Cardiac ventricle fibroblast (primary cell): ENCODE data around the gene BAD. TPM values are rescaled to one million over a fixed set of nuclear protein-coding genes. Genes with fewer than 3 reads are reported as not detected.

ENCODE experiments used
- total RNA-seq: library from RNA; depleted of rRNA; stranded (reverse); fragments of >200 nt; gene quantifications from 2 replicates; pipeline ENCODE4 v1.2.3, GENCODE V29; 2015

The BAD gene
- 91.3 and 117 TPM in 2 replicates for total RNA-seq

DNA sequence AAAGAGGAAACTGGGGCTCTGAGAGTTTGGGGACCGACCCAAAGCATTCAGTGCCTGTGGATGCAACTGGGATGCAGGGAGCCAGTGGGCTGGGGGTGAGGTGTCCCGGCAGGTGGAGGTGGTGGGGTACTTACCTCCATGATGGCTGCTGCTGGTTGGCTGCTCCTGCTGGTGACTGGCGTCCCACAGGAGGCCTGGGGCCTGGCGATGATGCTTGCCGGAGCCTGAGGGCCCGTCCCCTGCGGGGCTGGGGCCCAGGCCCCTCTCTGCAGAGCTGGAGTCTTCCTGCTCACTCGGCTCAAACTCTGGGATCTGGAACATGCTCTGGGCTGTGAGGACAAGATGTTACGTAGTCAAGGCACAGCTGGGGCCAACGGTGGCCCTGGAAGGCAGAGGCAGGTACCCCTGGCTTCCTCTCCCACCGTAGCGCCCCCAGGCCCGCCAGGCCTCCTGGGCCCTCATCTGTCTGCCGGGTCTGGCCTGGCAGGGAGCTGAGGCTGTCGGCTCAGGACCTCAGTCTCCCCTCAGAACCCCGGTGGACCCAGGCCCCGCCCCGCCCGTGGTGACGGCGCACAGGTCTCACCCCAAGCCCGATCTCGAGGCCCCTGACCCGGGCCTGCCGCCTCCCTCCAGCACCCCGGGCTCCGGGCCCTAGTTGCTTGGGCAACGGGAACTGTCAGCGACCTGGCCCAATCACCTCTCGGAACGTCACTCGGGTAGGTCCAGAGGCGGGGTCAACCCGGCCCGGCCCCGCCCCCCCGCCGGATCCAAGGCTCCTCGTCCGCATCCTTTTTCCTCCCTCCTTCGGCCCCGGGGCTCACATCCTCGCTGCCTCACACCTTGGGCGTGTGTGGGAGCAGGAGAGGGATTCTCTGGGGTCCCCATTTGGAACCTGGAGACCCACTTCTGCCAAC is at the start of gene BAD:
Gene BAD (minus strand): TSS at position 618 of the 914 bp plus-strand sequence. CDS start 297 bp downstream, at position 321.

DNA sequence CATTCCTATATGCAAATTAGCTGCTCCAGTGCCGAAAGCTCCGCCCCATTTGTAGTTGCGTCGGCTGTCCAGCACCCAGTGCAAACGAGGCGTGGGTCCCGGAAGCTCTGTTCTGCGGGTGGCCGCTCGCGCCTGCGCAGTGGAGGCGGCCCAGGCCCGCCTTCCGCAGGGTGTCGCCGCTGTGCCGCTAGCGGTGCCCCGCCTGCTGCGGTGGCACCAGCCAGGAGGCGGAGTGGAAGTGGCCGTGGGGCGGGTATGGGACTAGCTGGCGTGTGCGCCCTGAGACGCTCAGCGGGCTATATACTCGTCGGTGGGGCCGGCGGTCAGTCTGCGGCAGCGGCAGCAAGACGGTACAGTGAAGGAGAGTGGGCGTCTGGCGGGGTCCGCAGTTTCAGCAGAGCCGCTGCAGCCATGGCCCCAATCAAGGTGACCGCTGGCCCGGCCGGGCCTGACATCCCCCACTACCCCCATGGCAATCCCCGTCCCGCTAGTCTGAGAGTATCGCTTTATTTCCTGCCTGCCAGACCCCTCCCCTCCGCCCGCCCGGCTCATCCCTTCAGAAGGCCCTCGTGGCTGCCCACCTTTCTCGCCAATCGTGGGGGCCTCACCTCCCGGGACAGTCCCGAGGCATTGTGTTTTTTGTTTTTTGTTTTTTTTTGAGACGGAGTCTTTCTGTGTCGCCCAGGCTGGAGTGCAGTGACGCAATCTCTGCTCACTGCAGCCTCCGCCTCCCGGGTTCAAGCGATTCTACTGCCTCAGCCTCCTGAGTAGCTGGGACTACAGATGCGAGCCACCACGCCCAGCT is 33.7 kb upstream of the BAD start, which contains the start of gene PRDX5:
Gene PRDX5 (plus strand): TSS at position 161 of the 805 bp plus-strand sequence. CDS start 95 bp downstream, at position 256.

DNA sequence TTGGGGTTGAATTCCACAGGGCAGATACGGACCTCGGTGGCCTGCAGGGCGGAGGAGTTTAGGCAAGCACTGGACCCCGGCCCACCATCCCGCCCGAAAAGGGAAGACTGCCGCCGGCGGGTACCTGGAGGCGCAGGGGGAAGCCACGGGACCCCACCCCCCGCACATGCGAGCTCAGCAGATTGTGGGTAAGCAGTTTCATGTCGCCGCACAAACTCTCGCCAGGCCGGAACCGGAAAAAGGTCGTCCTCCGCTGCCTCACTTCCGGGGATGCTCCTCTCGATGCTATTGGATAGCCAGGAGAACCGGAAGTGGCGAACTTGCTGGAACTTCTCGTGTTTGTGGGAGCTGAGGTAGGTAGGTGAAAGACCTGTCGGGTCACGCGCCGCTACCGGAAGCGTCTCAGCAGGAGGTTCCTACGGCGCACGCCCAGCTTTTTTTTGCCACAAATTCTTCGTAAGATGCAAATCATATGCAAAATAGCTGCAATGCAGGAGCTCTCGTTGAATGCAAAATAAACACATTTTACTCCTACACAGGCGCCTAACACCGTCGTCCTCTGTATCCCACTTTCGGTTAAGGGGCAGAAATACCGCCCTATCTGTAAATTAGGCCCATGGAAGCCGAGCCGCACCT is 33.0 kb upstream of the BAD start, which contains the start of gene TRMT112:
Gene TRMT112 (minus strand): TSS at position 235 of the 636 bp plus-strand sequence. CDS start 33 bp downstream, at position 202.

GRCh38 chr11:64305075-64305690 is 20.7 kb upstream of the BAD start, which contains the start of gene ESRRA:
ESRRA (plus strand) TSS chr11:64305524; CDS start chr11:64307180, 1,656 bp downstream.

DNA sequence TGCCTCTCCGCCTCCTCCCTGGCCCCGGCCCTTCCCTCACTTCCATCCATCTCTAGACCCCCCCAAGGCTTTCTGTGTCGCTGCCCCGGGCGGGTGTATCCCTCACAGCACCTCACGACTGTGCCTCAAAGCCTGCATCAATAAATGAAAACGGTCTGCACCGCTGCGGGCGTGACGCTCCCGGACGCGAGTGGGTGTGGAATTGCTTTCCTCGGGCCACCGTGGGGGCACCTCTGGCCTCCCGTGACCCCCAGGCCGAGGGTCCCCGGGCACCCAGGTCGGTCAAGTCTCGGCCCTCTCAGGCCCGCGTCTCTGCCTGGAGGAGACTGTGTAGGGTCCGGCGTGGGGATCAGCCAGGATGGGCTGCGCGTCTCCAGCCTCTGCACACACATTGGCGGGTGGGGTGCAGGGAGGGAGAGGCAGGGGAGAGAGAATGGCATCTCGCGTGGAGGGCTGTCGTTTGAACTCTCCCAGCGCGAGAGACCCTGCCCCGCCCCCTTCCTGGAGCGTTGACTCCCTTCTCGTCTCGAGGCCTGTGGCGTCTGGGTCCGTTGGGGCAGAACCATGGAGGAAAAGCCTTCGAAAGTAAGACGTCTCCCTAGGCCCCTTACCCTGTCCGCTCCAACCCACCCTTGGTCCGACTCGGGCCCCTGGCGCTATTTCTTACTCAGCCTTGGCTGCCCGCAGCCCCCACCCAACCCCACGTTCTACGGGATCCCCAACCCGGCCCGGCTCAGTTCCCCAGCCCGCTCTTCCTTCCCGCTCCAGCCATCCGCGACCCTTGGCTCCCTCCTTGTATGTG is 15.6 kb upstream of the BAD start, which contains the start of gene CATSPERZ:
Gene CATSPERZ (plus strand): TSS at position 512 of the 802 bp plus-strand sequence. CDS start 53 bp downstream, at position 565.

DNA sequence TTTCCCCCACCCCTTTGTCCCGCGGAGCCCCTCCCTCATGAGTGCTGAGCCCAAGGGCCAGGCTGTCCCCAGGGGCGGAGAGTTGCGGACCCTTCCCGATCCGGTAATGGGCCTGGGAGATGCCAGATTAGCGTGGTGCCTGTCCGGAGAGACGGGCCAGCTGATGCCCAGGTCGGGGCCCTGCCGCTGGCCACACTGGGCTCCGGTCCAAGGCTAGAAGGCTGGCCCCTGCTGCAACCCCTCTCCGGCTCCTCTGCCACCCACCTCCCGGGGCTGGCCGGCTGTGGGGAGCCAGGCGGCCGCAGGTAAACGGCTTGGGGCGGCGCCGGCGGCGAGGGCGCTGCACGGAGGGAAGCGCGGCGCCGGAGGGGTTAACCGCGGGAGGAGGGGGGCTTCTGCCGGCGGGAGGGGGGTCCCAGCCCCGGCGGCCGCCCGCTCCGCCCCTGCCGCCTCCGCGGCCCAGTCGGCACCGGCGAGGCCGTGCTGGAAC is 6.8 kb upstream of the BAD start, which contains the start of gene KCNK4:
Gene KCNK4 (plus strand): TSS at position 41 of the 490 bp plus-strand sequence. CDS start 1,717 bp downstream, outside the sequence.

GRCh38 chr11:64284962-64285884 is 758 bp upstream of the BAD start, which contains the start of gene GPR137:
GPR137 (plus strand) TSS chr11:64285848; CDS start chr11:64286525, 677 bp downstream.

DNA sequence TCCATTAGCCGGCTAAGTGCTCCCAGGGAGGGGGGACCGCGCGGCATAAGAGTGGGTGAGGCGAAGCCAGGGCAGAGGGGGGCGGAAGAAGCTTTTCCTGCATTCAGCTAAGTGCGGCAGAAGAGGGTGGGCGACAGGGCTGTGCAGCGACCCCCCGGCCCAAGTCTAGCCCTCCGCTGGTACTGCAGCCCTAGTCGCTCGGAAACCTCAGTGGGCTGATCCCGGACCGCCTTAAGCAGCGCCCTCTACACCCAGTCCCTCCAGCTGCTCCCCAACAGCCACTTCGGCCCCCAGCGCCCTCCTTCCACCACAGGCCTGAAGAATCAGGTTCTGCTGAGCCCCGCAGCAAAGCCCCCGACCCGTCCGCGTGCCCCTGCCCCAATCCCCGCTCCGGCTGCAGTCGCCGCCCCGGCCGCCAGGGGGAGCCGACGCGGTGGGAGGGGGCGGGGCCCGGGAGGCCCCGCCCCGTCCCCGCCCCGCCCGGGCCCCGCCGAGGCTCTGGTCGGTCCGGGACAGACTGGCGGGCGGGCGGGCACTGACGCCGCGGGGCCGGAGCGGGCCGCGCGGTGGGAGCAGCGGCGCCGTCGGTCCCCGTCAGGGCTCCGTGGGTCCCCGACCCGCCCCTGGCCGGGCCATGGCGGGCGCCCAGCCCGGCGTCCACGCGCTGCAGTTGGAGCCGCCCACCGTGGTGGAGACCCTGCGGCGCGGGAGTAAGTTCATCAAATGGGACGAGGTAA is 33.3 kb downstream of the BAD start, which contains the start of gene PLCB3:
Gene PLCB3 (plus strand): TSS at position 515 of the 737 bp plus-strand sequence. CDS start 120 bp downstream, at position 635.

GRCh38 chr11:64246871-64247728 is 37.4 kb downstream of the BAD start, which contains the start of gene PPP1R14B:
PPP1R14B (minus strand) TSS chr11:64246943; CDS start chr11:64246673, 270 bp downstream.

GRCh38 chr11:64240435-64241240 is 43.8 kb downstream of the BAD start, which contains the start of gene FKBP2:
FKBP2 (plus strand) TSS chr11:64241095; CDS start chr11:64242388, 1,293 bp downstream.

GRCh38 chr11:64233913-64234586 is 50.4 kb downstream of the BAD start, which contains the start of gene VEGFB:
VEGFB (plus strand) TSS chr11:64234584; CDS start chr11:64234834, 250 bp downstream.

DNA sequence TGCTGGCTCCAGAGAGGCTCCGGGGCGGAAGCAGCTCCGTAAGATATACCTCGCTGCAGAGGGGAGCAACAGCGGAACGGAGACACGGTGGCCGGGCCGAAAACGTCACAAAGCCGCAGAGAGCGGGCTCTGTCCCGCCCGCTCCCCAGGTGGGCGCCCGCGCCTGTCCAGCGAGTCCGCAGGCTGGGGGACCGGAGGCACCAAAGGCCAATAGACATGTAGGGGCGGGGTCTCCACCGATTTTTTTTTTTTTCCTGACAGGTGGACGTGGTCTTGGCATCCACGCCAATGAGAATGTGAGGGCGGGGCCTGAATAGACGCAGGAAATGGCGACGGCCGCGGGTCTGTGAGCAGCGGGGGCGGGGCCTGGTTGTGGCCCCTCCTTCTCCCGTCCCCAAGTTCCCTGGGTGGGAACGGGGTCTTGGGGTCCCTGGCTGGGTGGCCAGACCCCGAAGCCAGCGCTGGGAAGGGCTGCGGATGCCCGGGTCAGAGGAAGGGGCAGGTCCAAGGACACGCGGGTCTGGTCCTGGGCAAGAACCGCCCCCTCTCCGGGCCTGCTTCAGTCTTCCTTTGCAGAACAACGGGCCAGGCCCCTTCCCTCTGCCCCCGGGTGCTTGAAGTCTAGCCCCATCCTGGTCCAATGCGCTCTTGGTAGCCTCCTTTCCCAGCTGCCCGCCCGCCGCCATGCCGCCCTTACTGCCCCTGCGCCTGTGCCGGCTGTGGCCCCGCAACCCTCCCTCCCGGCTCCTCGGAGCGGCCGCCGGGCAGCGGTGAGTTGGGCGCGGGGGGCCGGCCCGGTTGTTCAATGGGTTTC is 54.1 kb downstream of the BAD start, which contains the start of gene DNAJC4:
Gene DNAJC4 (plus strand): TSS at position 378 of the 814 bp plus-strand sequence. CDS start 307 bp downstream, at position 685.

DNA sequence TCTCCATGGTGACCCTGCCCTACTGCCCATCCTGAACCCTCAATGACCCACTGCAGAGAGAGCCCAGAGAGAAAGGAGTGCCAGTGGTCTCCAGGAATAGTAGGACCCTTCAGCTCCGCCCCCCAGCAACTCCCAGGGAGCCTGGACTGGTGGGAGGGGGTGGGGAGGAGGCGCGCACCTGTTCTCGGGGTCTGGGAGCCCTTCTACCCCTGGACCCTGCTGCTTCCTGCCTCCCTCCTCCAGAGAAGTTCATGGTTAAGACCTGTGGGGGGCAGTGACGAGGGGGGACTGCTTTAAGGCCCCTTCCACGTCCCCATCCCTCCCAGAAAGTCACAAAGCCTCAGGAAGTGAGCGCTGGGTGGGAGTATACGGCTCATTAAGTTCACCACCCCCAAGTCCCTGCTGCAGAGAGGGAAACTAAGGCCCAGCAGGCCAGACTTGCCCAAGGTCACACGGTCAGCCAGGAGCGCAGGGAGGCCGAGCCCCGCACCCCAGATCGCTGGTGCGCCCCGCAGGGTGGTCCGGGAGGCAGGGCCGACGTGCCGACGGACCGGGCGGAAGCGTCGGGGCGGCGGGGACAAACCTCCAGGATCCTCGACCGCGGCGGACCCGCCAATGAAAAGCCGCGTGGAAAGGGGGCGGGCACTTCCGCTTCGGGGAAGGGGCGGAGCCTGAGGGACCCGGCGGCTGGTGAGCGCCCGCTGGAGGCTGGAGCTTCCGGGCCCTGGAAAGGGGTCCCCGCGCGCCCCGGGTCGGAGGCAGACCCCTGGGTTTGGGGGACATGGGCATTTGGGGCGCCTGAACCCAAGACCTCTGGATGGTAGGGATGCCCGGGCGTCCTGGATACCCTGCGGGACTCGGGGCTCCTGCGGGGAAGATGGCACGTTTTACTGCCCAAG is 58.6 kb downstream of the BAD start, which contains the start of the genes NUDT22 and TRPT1:
Gene NUDT22 (plus strand): TSS at position 667 of the 899 bp plus-strand sequence. CDS start 379 bp downstream, outside the sequence.
Gene TRPT1 (minus strand): TSS at position 579 of the 899 bp plus-strand sequence. CDS start 326 bp downstream, at position 253.

